Measurements from ENCODE around the gene PRSS27. TPM values are rescaled to one million over a fixed set of nuclear protein-coding genes. Genes with fewer than 3 reads are reported as not detected.
A peak's percentile ranks its signal among the peaks of the same experiment; 100 is the strongest.

Gene PRSS27
- total and polyA plus RNA-seq, 2 donors (not counting 1 experiment from before 2014, with no cell fraction given) = 2.1 to 2.4 TPM

DNA sequence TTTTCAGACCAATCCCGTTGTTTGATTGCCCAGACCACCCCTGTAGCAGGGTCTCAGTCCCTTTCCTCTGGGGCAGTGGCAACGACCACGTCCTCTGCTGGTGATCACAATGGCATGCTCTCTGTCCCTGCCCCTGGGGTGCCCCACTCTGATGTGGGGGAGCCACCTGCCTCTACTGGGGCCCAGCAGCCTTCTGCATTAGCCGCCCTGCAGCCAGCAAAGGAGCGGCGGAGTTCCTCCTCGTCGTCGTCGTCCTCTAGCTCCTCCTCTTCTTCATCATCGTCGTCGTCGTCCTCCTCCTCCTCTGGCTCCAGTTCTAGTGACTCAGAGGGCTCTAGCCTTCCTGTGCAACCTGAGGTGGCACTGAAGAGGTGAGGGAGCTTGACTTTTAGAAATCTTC lies 47.9 kb upstream of the PRSS27 start:
- H3K9me3 ChIP-seq (ENCODE audit: control extremely low read depth in 1 of 3, control insufficient read depth in 2 of 3, insufficient read depth in 1 of 3, low read length in 2 of 3) = peaks cover 0 to 9% (median 0%) of the 10 kb centered on the region in 3 donors
- peak; percentile 19 for DNase-seq
- H3K36me3 ChIP-seq (replicated peaks in 1 of 2; ENCODE audit: control extremely low read depth in 1 of 2, control insufficient read depth in 1 of 2, extremely low read depth in 1 of 2, insufficient read depth in 2 of 2, low read length in 1 of 2) = peaks cover 1 to 94% of the 10 kb centered on the region in 2 experiments
- Mint-ChIP-seq H3K27me3 (no peaks in the 10 kb centered on the region), H3K4me1 (peaks cover 5% of the 10 kb centered on the region), H3K4me3 (no peak overlapping the region), H3K9me3 (ENCODE audit: insufficient read depth) (no peaks in the 10 kb centered on the region), H3K27ac (no peak overlapping the region)
- no peak overlapping the region for H3K4me2 ChIP-seq (replicated peaks; ENCODE audit: low read depth, low read length, poor library complexity, severe bottlenecking)
- WGBS (ENCODE audit: insufficient coverage) = 90% methylated on average over 10 of the region's 14 CpGs
- H3K4me1 ChIP-seq (ENCODE audit: control insufficient read depth in 2 of 2, insufficient read depth in 2 of 2, low read length in 2 of 2) = no peaks in the 10 kb centered on the region
- H3K27ac ChIP-seq (ENCODE audit: low read length in 2 of 2) = no peak overlapping the region
- ChIA-PET POLR2A (interaction anchor here (1.2 kb wide), 1 partner anchor 15 kb away, joined by 3 read pairs; the partner anchor contains the start of gene SRRM2), CTCF (no interaction called here)
- peaks cover 55% of the 10 kb centered on the region for H3K79me2 ChIP-seq (ENCODE audit: control insufficient read depth, insufficient read depth, low read length)
- TF ChIP-seq, protein P1, sequence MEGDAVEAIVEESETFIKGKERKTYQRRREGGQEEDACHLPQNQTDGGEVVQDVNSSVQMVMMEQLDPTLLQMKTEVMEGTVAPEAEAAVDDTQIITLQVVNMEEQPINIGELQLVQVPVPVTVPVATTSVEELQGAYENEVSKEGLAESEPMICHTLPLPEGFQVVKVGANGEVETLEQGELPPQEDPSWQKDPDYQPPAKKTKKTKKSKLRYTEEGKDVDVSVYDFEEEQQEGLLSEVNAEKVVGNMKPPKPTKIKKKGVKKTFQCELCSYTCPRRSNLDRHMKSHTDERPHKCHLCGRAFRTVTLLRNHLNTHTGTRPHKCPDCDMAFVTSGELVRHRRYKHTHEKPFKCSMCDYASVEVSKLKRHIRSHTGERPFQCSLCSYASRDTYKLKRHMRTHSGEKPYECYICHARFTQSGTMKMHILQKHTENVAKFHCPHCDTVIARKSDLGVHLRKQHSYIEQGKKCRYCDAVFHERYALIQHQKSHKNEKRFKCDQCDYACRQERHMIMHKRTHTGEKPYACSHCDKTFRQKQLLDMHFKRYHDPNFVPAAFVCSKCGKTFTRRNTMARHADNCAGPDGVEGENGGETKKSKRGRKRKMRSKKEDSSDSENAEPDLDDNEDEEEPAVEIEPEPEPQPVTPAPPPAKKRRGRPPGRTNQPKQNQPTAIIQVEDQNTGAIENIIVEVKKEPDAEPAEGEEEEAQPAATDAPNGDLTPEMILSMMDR (IDR thresholded peaks at IDR 0.05) = no peak
- TF ChIP-seq EZH2 (IDR thresholded peaks at IDR 0.05; ENCODE audit: borderline replicate concordance, insufficient read depth, low read depth, low read length, poor library complexity, severe bottlenecking) = no peak
- peaks cover 85% of the 10 kb centered on the region for H4K20me1 ChIP-seq (ENCODE audit: control insufficient read depth, insufficient read depth, low read length, poor library complexity, severe bottlenecking)
- no peak overlapping the region for H3K4me3 ChIP-seq (ENCODE audit: control extremely low read depth in 1 of 5, extremely low read depth in 1 of 5, insufficient read depth in 1 of 5, low read depth in 2 of 5, low read length in 4 of 5)
- H2AFZ ChIP-seq (ENCODE audit: insufficient read depth, low read depth, low read length, poor library complexity, severe bottlenecking) = no peak overlapping the region
- H3K9ac ChIP-seq (ENCODE audit: low read length) = no peak overlapping the region
- no peak for ATAC-seq (ENCODE audit: low read depth)
- intact Hi-C loops (cut with micrococcal nuclease) = no loop called here
- H3K27me3 ChIP-seq (replicated peaks in 1 of 4; ENCODE audit: control extremely low read depth in 1 of 4, control insufficient read depth in 3 of 4, insufficient read depth in 4 of 4, low read length in 3 of 4) = no peaks in the 10 kb centered on the region

DNA sequence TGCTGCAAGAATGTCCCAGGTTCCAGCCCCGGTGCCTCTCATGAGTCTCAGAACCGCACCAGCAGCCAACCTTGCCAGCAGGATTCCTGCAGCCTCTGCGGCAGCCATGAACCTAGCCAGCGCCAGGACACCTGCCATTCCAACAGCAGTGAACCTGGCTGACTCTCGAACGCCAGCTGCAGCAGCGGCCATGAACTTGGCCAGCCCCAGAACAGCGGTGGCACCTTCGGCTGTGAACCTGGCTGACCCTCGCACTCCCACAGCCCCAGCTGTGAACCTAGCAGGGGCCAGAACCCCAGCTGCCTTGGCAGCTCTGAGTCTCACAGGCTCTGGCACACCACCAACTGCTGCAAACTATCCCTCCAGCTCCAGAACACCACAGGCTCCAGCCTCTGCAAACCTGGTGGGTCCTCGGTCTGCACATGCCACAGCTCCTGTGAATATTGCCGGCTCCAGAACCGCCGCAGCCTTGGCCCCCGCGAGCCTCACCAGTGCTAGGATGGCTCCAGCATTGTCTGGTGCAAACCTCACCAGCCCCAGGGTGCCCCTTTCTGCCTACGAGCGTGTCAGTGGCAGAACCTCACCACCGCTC lies 47.2 kb upstream of the PRSS27 start:
- peaks cover 0 to 9% (median 0%) of the 10 kb centered on the region in 3 donors for H3K9me3 ChIP-seq (ENCODE audit: control extremely low read depth in 1 of 3, control insufficient read depth in 2 of 3, insufficient read depth in 1 of 3, low read length in 2 of 3)
- H3K36me3 ChIP-seq (replicated peaks in 1 of 2; ENCODE audit: control extremely low read depth in 1 of 2, control insufficient read depth in 1 of 2, extremely low read depth in 1 of 2, insufficient read depth in 2 of 2, low read length in 1 of 2) = peaks cover 1 to 100% of the 10 kb centered on the region in 2 experiments
- no peak for TF ChIP-seq EZH2 (IDR thresholded peaks at IDR 0.05; ENCODE audit: borderline replicate concordance, insufficient read depth, low read depth, low read length, poor library complexity, severe bottlenecking)
- TF ChIP-seq, protein P1 (IDR thresholded peaks at IDR 0.05) = no peak
- peaks cover 55% of the 10 kb centered on the region for H3K79me2 ChIP-seq (ENCODE audit: control insufficient read depth, insufficient read depth, low read length)
- no peak overlapping the region for H2AFZ ChIP-seq (ENCODE audit: insufficient read depth, low read depth, low read length, poor library complexity, severe bottlenecking)
- H4K20me1 ChIP-seq (ENCODE audit: control insufficient read depth, insufficient read depth, low read length, poor library complexity, severe bottlenecking) = peaks cover 88% of the 10 kb centered on the region
- no peak for ATAC-seq (ENCODE audit: low read depth)
- no peak overlapping the region for H3K27ac ChIP-seq (ENCODE audit: low read length in 2 of 2)
- Mint-ChIP-seq H3K4me3 (no peak overlapping the region), H3K4me1 (peaks cover 2% of the 10 kb centered on the region), H3K27ac (no peak overlapping the region), H3K27me3 (no peaks in the 10 kb centered on the region), H3K9me3 (ENCODE audit: insufficient read depth) (no peaks in the 10 kb centered on the region)
- CTCF ChIA-PET = no interaction called here
- POLR2A ChIA-PET = interaction anchor here (0.5 to 1.2 kb wide), 2 partner anchors 15 to 1506 kb away, joined by 3 to 4 read pairs; partner anchors contain the start of gene SRRM2
- no peaks in the 10 kb centered on the region for H3K4me1 ChIP-seq (ENCODE audit: control insufficient read depth in 2 of 2, insufficient read depth in 2 of 2, low read length in 2 of 2)
- intact Hi-C loops (cut with micrococcal nuclease) = no loop called here
- no peak overlapping the region for H3K9ac ChIP-seq (ENCODE audit: low read length)
- WGBS (ENCODE audit: insufficient coverage) = 97% methylated on average over 19 of the region's 19 CpGs
- H3K27me3 ChIP-seq (replicated peaks in 1 of 4; ENCODE audit: control extremely low read depth in 1 of 4, control insufficient read depth in 3 of 4, insufficient read depth in 4 of 4, low read length in 3 of 4) = no peaks in the 10 kb centered on the region
- no peak overlapping the region for H3K4me2 ChIP-seq (replicated peaks; ENCODE audit: low read depth, low read length, poor library complexity, severe bottlenecking)
- DNase-seq = peak; percentile 18
- no peak overlapping the region for H3K4me3 ChIP-seq (ENCODE audit: control extremely low read depth in 1 of 5, extremely low read depth in 1 of 5, insufficient read depth in 1 of 5, low read depth in 2 of 5, low read length in 4 of 5)

All from B cell (primary cell).